Fibroblast of the aortic adventitia (primary cell): Measurements from ENCODE around the gene RARB. TPM values are rescaled to one million over a fixed set of nuclear protein-coding genes. Genes with fewer than 3 reads are reported as not detected.

ENCODE experiments used
- DNase-seq: peaks from one replicate; pipeline ENCODE4 v3.0.0-alpha.2; 2010; ENCODE audit warnings: low read depth
- H3K4me3 ChIP-seq: 2 replicates; pipeline ENCODE4 v1.5.1; 2011; ENCODE audit warnings: low read depth, mild to moderate bottlenecking, control low read depth, low read length, moderate library complexity
- total RNA-seq: library from RNA; depleted of rRNA; stranded (reverse); fragments of >200 nt; gene quantifications from 2 replicates; pipeline ENCODE4 v1.2.3, GENCODE V29; 2012; ENCODE audit warnings: low replicate concordance
- TF ChIP-seq, protein P1 (sequence below): IDR thresholded peaks from 2 replicates; pipeline ENCODE4 v1.5.1; 2011; ENCODE audit warnings: mild to moderate bottlenecking, low read length, control low read depth, inconsistent platforms; ENCODE audit not compliant: insufficient read depth

The RARB gene
- total RNA-seq, 1 donor = 3.1 TPM

DNA sequence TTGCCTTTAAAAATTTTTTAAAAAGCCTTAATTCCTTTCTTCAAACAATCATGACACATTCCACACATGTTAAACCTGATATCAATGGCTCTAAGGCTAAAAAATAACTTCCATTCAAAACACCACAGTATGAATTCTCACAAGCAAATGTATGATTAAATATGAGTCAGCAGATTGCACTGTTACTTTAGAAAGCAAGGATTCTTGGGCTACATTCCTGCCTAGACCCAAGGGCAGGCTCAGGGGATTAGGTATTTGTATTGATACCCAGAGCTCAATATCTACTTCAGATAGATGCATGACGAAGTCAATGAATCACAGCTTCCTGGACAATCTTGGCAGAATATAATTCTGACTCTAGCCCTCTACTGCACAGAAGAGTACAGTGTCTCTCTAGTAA lies 65.7 kb downstream of the RARB start:
- no peak overlapping the region for H3K4me3 ChIP-seq

DNA sequence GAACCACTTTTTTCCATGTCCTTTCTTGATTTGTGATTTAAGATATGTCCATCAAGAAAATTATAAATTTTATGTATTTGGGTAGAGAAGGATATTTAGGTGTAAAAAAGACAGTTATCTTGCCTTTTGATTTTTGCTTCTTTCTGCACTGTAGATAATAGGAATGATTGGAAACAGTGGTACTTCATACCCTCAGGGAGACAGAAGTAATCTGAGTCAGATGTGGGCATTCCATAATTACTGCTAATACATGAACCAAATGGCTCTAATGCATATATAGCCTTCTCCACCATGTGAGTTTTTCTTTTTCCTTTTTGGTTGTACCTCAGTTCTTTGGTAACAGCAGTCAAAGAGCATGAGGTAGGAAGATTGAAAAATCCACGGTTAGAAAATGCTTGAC lies 67.2 kb downstream of the RARB start:
- DNase-seq = no peak
- H3K4me3 ChIP-seq = no peak overlapping the region
- TF ChIP-seq, protein P1, sequence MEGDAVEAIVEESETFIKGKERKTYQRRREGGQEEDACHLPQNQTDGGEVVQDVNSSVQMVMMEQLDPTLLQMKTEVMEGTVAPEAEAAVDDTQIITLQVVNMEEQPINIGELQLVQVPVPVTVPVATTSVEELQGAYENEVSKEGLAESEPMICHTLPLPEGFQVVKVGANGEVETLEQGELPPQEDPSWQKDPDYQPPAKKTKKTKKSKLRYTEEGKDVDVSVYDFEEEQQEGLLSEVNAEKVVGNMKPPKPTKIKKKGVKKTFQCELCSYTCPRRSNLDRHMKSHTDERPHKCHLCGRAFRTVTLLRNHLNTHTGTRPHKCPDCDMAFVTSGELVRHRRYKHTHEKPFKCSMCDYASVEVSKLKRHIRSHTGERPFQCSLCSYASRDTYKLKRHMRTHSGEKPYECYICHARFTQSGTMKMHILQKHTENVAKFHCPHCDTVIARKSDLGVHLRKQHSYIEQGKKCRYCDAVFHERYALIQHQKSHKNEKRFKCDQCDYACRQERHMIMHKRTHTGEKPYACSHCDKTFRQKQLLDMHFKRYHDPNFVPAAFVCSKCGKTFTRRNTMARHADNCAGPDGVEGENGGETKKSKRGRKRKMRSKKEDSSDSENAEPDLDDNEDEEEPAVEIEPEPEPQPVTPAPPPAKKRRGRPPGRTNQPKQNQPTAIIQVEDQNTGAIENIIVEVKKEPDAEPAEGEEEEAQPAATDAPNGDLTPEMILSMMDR = no peak

More for the DNA sequence above, 65.7 kb downstream of the RARB start:
- DNase-seq = peak; percentile 93
- TF ChIP-seq, protein P1 = peak; percentile 21

DNA sequence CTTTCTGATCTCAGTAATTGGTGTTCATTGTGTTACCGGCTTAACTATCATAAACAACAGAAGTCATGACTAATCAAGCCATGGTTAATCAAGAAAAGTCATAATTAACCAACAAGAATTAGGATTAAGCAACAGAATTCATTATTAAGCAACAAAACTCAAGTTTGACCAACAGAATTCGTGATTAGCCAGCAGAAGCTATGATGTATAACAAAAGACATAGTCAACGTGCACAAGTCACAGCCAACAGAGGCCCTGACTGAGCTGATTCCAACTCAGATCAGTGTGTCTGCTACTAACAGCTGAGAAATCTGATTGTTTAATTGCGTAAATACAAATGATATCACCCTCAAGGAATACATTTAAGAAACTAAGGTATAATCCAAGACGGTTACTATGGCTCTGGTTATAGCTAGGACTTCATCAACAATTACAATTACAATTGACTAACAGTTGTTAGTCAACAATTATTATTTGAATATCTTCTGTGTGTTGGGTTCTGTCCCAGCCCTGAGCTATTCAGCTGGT lies 67.7 kb downstream of the RARB start:
- no peak overlapping the region for H3K4me3 ChIP-seq
- TF ChIP-seq, protein P1 = no peak
- DNase-seq = no peak

DNA sequence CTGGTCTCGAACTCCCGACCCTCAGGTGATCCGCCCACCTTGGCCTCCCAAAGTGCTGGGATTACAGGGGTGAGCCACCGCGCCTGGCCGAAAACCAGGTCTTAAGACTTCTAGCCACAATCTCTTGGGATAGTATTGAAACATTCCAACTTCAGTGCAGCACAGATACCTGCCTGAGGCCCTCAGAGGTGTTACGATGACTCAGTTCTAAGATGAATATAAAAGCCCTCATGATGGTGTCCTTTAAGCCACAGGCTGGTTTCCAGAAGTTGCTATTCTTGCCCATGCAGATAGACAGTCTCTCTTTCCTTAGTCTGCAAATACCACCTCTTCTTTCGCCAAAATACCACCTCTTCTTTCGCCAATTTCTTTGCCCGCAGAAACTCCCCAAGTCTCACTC lies 69.0 kb downstream of the RARB start:
- no peak for DNase-seq
- TF ChIP-seq, protein P1 = no peak
- no peak overlapping the region for H3K4me3 ChIP-seq

DNA sequence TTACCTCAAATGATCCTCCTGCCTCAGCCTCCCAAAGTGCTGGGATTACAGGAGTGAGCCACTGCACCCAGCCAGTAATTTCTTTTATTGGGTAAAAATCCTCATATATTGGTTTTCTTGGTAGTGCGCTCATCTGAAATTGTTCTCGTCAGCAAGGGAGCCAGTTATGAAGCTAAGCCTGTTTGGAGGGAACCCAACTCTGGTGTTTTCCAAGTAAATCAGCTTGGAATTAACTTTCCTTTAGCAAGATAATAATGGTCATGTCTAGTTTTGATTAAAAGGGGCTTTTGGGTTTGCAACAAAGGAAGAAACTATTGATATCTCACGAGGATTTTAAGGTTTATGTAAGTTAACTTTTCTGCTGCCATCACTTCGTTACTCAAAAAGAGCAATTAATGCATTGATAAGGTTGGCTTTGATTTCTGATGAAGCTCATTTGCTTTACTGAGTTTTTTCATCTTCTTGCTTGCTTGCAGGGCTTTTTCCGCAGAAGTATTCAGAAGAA lies 72.7 kb downstream of the RARB start:
- TF ChIP-seq, protein P1 = no peak
- no peak overlapping the region for H3K4me3 ChIP-seq

DNA sequence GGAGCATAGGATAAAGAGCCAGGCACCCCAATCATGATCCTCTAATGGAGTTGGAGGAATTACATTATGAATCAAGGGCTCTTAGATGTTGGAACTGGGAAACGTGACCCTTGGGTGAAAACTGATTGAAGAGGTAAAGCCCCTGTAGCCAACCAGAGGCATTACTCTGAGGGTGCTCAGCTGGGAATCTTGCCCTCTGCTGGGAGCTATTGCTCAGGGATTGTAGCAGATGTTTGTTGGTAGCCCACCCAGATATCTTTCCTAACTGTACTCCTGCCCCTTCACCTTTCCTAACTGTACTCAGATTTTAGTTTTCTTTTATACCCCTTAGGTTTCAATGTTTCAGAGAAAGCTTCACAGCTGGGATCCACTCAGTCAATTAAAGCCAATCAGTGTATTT lies 74.2 kb downstream of the RARB start:
- no peak overlapping the region for H3K4me3 ChIP-seq
- no peak for DNase-seq
- TF ChIP-seq, protein P1 = no peak

More for the DNA sequence above, 72.7 kb downstream of the RARB start:
- no peak for DNase-seq

DNA sequence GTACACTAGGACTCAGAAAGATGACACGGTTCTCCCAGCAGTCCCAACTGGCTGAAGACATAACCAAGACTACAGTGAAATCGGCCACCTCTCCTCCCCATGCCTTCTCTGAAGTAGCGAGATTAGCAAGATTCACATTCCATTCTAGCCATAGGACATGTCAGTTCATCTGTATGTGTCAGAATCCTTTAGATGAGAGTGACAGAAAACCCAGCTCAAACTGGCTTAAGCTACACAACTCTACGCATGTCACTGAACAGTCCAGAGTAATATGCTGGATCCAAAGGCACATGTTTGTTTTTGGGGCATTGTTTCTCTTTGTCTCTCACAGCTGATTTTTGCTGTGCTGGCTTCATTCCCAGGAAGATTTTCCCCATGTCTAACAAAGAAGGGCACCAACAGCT lies 75.8 kb downstream of the RARB start:
- TF ChIP-seq, protein P1 = no peak
- DNase-seq = no peak
- H3K4me3 ChIP-seq = no peak overlapping the region
